GOT3 (cell line): ENCODE measurements around the gene ERBB4.

Experiments
- DNase-seq: peaks from one replicate; lab custom pipeline; 2025; ENCODE audit warnings: mixed read lengths; lab: John Stamatoyannopoulos, UW

The ERBB4 gene

DNA sequence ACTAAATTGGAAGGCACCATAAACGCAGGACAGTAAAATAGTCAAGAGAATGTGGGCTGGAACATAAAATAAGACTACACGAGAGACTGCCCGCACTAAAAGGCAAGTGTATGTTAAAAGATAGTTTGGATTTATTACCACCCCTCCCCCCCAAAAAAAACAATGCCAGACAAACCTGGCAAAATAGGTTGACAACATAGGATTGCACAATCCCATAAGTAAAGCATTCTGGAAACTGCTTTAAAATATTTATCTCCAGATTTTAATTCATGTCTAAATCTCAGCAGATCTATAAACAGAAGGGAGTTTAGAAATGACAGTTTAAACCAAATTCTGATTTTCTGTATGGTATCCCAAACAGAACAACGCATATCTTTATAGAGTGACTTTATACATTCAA, 455.1 kb downstream of the ERBB4 start:
- no peak for DNase-seq

DNA sequence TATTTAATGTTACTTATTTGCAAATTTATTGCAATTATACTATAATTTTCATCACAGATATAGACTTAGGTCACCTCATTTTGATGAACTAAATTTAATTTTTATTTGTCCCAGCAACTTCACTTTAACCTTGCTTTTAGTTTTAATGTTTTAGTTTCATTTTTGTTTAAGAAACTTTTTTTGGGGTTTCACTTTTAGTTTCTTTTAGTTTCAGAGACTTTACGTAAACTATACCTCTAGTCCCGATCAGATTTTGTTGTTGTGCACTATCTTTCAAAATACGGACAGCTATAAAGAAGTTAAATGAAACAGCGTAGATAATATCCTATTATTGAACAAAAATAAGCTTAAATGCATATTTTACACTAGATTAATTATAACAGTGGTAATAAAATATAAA, 460.5 kb downstream of the ERBB4 start:
- no peak for DNase-seq

DNA sequence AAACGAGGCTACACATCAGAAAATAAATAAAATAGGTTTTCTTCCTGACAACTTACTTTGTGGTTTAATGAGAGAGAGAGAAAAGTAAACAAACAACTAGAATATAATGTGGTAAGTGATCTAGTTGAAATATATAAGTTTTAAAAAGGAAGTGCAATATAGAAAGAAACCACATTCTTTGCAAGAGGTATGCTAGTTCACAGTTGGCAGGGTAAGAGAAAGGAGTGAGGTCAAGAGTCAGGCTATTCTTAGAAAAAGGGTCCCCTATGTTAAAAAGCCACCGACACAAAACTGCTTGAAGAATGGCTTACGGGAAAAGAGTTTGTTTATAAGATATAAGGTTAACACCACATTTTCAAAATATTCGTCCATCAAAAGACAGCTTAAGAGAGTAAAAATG, 462.1 kb downstream of the ERBB4 start:
- DNase-seq: no peak

DNA sequence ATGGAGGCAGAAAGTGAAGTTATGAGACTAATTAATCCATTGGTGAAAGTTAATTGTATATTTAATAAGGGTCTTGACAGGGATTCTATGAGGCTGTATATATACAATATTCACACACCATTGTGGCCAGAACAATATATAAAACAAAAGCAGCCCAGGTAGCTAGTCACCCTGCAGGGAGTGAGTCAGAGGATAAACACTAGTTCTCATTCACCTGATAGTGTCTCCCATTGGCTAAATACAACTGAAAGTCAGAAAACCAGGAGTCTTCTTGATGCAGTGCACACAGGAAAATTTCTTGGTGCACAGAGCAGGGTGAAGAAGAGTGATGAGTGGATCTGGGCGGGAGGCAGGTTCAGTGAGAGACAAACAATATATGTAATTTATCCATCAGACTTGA, 465.2 kb downstream of the ERBB4 start:
- DNase-seq: no peak

DNA sequence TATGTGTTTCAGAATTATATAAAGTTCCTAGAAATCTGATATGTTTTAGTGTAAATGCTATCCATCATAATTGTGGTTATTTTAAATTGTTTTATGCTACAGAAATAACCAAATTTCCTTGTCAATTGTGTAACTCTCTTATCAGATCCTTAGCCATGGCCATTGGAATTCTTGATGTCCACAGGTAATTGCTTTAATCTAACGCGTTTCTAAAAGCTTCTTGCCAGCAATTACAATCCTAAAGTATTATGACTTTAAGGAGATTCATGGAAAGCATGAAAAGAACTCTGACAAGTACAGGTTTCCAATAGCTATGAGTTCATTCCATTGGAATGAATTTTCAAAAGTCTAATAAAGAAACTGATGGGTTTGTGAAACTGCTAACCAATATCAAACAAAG, 472.1 kb downstream of the ERBB4 start:
- no peak for DNase-seq

DNA sequence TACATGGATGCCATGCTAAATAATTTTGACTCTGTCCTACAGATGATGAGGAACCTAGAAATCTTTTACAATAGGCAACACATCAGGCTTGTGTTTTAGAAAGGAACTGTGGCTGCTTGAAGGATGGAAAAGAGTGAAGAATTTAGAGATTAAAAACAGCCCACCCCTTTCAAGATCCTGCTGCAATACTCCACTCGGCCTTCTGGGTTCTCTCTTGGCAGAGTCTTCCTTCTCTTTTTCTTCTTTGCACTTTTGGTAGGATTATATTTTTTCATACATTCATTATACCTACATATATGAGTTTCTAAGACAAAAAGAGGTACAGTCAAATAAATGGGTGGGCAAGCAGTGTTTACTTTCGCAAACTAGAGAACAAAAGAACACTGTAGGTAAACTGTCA, 474.3 kb downstream of the ERBB4 start:
- DNase-seq: no peak

DNA sequence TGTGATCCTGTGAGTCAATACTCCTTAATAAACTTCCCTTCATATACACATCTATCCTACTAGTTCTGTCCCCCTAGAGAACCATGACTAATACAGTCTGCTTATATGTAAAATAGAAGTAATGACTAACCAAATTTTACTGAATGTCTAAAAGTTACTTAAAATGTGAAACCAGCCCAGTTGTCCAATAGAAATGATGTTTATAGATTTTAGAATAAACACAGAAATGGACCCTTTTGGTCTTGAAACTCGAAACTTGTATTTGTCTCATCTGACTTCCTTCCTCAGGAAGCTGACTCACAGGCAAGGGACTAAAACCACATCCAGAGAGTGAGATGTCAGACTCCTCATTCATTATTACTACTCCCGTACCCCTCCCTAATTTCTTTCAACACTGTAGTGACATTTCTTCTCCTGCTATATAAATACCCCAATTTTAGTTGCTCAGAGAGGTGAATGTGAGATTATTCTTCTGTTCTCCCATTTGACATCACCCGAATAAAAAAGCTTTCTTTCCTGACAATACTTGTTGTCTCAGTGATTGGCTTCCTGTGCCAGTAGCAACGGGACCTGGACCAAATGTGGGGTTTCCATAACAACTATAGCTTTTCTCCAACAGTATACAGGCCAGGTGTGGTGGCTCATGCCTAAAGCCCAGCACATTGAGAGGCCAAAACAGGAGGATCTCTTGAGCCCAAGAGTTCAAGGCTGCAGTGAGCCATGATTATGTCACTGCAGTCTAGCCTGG, 486.0 kb downstream of the ERBB4 start:
- DNase-seq: no peak

DNA sequence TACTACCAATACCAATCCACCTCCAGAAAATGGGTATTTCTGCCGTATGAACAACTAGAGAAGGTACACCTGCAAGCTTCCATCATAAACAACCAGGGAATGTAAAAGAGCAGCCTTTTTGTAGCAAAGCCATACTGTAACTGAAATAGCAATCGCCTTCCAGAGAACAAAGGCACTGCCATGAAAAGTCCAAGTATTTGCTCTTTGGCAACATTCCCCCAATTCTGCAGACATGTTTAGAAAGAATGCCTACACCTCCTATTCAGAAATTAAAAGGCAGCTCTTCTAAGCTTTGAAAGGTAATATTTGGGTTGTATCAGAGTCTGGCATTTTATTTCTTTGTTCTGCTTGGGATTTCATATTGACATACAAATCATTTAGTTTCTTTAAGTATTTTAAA, 487.7 kb downstream of the ERBB4 start:
- DNase-seq: no peak

DNA sequence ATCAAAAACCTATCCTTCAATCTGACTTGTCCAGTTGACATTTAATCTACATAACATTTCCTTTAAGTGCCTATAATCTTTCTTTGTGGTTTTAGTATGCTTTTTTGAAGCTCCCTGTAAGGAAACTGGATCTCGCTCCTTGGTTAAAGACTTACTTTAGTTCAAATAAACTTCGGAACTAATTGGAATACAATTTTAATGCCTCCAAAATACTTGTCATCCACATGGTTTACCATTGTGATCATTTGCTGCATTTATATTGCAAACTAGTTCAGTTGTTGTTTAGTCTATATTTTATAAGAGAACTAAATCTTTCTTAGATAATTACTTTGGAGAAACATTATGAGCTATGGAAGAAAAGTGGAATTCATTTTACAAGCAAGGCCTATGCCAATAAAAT, 496.0 kb downstream of the ERBB4 start:
- DNase-seq: no peak

DNA sequence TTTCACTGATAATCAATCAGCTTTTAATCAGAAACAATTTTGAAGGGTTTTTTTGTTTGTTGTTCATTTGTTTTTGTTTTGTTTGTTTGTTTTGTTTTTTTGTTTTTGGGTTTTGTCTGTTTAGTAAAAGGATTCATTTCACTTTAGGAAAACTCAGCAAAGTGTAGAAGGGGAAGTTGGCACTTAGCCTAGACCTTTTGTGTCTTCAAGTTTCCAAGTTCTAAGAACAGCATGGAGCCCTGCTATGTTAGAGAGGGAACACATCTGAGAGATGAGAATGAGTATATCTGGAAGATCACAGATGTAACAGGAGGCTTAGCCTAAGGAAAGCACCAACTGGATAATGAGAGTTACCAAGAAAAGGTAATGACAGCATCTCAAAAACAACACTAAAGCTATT, 501.5 kb downstream of the ERBB4 start:
- DNase-seq: no peak

DNA sequence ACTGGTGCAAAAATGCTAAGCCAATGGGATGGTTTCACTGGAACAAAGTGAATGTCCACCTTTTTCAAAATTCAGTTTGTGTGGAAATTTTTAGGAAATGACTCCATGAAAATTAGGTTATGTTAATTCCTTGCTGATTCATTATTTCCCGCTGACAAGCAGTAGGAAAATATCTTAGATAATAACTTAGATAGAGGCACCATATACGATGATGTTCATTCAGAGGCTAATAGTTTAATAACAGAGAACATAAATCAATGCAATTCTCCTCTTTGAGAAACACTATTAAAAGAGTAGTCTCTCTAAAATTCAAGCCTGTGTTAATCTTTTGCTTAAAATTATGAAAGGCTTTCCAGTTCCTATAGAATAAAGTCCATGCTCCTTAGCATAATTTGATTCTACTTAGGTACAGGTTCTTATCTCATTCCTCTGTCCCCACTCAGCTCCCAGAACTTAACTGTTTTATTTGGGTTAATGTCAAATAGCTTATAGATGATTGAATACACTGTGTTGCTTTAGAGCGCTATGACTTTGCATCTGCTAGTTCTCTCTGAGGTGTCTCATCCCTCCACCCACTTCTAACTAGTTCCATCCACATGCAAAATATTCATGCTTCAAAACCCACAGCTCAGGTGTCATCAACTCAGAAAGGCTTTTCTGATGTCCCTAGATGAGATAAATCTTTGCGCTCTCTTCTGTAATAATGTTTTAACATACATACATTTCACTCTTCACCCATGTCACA, 503.6 kb downstream of the ERBB4 start:
- DNase-seq: no peak

DNA sequence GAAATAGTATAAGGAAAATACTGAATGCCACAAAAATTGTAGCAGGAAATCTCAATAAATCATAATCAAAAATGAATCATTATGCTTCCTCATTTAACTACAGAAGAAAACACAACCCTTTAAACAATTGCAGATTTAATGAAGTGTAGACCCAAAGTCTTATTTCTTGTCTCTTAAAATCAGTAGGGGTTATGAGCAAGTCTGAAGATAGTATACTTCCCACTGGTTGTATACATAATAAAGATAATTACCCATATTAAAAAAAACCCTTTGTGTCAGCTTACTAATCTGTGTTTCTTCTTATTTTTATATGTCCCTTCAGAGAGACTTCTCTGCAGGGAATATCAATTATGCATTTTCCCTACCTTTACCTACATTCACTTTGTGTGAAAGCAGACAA, 504.7 kb downstream of the ERBB4 start:
- DNase-seq: no peak

DNA sequence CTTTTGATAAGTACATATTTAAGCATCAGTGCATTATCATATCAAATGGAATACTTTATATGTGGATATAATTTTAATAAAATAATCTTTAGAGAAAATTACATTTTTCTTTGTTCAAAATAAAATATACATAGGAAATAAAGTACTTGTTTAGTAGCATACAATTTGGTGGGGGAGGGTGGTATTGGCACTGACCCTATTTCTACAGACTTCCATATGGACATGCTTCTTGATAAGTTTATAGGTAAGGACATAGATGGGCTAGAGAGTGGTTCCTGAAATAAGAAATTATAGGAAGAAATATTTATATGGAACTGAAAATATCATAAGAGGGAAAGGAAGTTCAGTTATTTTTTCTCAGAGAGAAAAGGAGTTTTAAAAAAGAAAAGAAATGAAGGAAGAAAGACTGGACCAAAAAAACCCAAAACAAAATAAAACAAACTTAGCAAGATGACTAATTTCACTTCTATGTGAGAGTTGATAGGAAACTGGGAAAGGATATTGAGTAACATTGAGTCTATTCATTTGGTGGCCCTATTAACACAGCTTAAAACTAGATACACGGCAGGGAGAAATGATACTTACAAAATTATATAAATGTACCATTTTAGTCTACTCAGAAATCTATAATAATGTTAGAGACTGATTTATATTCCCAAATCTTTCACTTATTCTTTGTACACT, 505.9 kb downstream of the ERBB4 start:
- no peak for DNase-seq

DNA sequence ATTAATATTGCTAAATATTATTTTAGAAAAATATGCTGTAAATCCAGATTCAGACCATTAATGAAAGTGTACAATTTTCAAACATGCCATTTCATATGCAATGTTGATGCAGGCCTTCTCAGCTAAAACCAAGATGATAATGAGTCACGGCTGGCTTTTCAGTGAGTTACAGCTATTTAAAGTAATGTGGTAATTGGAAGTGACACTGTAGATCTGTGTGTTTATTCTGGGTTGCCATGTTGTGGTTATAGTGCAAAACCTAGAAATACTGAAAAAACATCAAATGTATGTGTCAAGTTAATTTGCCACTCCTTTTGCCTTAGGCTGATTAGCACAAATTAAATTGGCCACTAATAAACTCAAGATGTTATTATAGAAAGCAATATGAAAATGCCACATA, 506.6 kb downstream of the ERBB4 start:
- no peak for DNase-seq

DNA sequence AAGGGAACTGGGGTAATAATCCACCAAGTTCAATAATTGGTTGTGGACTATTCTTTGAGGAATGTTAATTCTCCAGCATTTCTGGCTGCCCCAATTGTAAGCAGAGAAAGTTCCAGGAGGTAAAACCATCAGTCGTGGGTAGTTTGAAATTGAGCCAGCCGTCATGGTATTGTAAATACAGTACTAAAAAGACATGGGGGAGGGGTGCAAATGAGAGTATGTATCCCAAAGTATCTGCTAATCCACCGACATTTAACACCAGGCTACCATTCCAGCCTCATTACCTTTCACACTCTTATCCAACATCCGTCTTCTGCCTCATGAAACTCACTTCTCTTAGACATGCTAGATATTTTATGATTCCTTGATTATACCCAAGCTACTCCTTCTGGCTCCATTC, 507.9 kb downstream of the ERBB4 start:
- DNase-seq: no peak

DNA sequence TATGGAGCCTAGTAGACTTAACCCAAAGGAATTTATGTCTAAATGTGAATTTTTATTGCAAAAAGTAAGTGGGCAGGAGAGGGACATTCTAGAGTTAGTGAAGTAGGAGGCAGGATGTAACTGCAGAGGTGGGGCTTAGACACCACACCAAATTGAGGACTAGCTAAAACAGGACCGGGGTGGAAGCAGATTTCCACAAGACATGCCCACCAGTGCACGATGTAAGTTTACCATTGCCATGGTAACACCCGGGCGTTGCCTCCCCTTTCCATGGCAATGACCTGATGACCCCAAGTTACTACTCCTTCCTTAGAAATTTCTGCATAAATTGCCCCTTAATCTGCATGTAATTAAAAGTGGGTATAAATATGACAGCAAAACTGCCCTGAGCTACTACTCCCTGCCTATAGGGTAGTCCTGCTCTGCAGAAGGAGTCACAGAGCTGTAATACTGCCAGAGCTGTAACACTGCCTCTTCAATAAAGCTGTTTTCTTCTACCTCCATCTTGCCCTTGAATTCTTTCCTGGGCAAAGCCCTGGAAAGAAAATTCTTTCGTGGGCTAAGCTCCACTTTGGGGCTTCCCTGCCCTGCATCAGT, 509.7 kb downstream of the ERBB4 start:
- DNase-seq: no peak

DNA sequence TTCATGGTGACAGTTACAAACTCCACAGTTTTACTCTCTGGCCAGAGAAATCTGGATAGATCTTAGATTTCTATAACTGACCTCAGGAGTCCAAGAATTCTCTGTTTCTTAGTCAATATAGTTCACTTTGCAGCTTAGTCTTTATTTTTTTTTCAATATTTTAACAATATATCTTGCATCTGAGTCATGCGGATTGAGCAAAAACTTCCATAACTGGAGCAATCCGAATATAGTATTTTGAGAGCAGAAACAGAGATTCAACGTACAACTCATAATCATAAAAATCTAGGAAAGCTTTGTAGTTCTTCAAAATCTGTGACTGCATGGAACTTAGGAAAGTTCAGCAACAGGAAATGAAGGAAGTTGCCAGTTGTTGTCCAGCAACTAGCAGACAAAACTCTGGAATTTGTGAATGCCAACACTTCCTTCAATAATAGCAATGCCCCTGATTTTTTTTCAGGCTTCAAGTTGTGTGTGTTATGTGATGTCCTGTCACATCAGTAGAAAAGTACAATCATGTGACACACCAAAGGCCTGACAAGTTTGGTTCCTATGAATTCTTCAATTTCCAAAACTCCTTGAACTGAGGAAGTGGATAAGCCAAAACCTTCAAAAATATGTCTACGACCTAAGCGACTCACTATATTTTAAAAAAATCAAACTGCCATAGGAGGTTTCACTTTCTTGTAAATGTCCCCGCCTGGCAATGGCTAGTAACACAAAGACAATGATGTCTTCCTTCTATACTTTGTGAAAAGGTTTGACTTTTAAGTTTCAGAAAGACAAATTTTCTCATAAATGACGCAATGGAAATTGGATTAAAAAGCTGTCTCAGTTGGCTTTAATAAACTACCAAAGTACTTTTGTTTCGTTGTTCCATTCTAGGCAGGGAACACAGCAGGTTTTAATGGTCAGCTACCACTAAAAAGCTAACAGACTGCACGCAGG, 510.6 kb downstream of the ERBB4 start:
- DNase-seq: no peak

DNA sequence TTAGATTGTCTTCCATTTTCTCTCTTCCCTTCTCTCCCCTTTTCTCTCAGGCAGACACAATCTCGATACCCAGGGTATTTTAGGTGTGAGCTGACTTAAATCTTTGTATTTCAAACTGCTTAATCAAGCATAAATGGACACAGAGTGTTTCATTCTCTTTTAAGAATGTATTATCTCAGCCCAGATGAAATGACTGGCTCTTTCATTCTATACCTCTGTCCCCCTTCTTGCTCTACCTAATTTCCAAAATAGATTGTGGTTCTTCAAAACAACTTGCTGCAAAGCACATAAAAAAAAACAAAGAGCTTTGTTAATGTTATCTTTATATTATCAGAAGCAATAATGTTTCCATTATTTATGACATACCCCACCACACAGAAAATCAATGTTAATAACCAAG, 514.6 kb downstream of the ERBB4 start:
- DNase-seq: no peak

DNA sequence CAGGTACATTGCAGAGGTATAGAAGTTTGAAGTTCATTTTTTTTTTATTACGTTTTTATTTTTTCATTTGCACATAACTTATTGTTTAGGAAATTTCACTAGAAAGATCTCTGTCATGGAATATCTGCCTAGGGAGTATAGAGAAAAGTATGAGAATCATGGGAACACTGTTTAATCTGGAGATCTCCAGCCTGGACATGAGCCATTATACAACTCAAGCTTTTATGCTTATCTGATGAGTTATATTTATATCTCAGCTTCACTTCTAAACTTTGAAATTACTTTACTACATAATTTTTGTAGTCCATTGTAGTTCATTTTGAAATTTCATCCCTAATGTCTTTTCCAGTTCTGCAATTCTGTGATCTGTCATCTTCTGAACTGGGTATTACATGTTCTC, 515.6 kb downstream of the ERBB4 start:
- no peak for DNase-seq

DNA sequence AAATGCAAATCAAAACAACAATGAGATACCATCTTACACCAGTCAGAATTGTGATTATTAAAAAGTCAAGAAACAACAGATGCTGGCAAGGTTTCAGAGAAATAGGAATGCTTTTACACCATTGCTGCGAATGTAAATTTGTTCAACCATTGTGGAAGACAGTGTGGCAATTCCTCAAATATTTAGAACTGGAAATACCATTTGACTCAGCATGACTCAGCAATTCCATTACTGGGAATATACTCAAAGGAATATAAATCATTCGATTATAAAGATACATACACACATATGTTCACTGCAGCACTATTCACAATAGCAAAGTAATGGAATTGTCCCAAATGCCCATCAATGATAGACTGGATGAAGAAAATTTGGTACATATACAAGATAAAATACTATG, 516.7 kb downstream of the ERBB4 start:
- DNase-seq: no peak

DNA sequence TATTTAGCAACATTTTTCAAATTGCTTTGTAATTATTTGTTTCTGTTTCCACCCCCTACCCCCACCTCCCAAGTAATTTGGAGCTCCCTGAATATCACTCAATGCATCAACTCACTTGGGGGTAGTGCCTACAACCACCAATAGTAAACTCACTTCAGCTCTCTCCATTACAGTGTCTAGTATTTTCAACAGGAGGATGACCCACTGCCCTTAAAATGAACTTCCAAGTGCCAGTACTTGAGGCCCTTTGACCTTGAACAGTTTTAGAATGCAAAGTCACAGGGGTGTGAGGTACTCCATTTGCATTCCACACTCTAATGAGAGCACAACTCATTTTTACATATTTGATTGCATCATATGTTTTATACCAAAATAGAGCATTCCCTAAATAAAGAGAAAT, 523.0 kb downstream of the ERBB4 start:
- no peak for DNase-seq

DNA sequence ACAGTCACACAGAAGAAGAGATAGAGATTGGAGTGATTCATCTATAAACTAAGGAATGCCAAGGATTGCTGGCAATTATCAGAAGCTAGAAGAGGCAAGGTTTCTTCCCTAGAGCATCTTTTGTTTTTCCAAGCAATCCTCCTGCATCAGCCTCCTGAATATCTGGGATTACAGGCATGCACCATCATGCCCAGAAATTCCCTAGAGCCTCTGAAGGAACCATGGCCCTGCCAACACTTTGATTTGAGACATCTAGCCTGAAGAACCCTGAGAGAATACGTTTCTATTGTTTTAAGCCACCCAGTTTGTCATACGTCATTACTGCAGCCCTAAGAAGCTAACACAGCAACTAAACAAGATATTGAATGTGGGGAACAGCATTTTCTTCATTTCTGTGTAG, 525.0 kb downstream of the ERBB4 start:
- no peak for DNase-seq
